AG04449 (cell line): ENCODE measurements around the gene TANC1.

Source experiments
- CTCF ChIA-PET: fragments of 350-600 bp; formaldehyde crosslinking; extraction: SDS; loops from one replicate; lab custom pipeline; 2021; ENCODE audit warnings: antibody characterized with exemption; lab: Yijun Ruan, JAX
- POLR2A ChIA-PET: fragments of 400-600, 350-600 bp; formaldehyde crosslinking; extraction: SDS; loops from one replicate; lab custom pipeline; 2020; ENCODE audit warnings: antibody characterized with exemption, inconsistent platforms; lab: Yijun Ruan, JAX
- DNase-seq: peaks from one replicate; pipeline ENCODE4 v3.0.0-alpha.2; 2010; ENCODE audit warnings: low read depth, low spot score
- H3K4me3 ChIP-seq: 2 replicates; pipeline ENCODE4 v1.5.1; 2011; ENCODE audit warnings: low read depth, mild to moderate bottlenecking, control low read depth, low read length
- TF ChIP-seq, protein P1 (sequence below): IDR thresholded peaks from one replicate; pipeline ENCODE4 v1.5.1; 2011; ENCODE audit warnings: mild to moderate bottlenecking, moderate library complexity, low read length, control low read depth, inconsistent platforms; ENCODE audit not compliant: insufficient read depth; ENCODE audit errors: missing control alignments

Gene TANC1

DNA sequence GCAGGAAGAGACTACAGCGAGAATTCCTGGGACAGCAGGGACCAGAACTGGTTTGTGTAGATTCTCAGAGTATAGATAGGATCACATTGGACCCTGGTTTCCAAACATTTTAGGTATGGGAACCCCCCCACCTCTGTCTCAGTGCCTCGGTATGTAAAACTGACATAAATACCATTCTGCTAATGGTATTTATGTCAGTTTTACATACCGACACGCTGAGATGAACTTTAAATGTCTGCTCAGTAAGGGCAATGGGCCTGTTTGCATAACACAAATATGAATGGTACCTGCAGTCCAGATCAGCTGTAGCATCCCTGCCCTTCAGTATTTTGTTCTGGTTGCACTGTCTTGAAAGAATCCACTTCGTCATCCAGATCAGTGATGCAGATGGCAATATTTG lies 244.9 kb downstream of the TANC1 start:
- POLR2A ChIA-PET, result no interaction called here
- TF ChIP-seq, protein P1, sequence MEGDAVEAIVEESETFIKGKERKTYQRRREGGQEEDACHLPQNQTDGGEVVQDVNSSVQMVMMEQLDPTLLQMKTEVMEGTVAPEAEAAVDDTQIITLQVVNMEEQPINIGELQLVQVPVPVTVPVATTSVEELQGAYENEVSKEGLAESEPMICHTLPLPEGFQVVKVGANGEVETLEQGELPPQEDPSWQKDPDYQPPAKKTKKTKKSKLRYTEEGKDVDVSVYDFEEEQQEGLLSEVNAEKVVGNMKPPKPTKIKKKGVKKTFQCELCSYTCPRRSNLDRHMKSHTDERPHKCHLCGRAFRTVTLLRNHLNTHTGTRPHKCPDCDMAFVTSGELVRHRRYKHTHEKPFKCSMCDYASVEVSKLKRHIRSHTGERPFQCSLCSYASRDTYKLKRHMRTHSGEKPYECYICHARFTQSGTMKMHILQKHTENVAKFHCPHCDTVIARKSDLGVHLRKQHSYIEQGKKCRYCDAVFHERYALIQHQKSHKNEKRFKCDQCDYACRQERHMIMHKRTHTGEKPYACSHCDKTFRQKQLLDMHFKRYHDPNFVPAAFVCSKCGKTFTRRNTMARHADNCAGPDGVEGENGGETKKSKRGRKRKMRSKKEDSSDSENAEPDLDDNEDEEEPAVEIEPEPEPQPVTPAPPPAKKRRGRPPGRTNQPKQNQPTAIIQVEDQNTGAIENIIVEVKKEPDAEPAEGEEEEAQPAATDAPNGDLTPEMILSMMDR, result no peak
- CTCF ChIA-PET, result no interaction called here
- H3K4me3 ChIP-seq, result no peak overlapping the region
- DNase-seq, result no peak

DNA sequence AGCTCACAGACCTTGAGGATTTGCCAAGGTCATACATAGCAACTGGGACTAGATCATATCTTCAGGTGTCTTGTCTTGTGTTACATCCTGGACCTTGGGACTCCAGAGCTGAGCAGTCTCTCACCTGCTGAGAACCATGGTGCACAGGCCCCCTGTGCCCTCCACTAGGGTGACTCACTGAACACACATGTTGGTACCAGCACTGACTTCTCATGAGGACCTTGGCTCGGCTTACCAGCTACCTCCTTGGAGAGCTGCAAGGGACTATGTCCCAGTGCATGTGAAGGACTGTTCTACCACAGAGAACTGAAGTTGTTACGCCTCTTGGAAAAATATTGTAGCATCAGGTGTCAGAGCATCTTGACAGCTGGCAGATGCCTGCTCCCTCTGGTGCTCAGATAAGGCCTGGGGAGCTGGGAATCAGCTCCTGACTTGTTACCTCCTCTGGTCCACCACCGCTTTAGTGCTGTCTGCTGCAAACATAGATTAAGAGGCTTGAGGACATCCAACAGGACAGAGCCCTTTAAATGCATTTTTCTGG lies 246.0 kb downstream of the TANC1 start:
- CTCF ChIA-PET, result interaction anchor here (0.6 kb wide), 1 partner anchor 528 kb away, joined by 3 read pairs; no protein-coding TSS in a partner anchor
- DNase-seq, result no peak
- H3K4me3 ChIP-seq, result no peak overlapping the region
- POLR2A ChIA-PET, result no interaction called here
- TF ChIP-seq, protein P1, result no peak

DNA sequence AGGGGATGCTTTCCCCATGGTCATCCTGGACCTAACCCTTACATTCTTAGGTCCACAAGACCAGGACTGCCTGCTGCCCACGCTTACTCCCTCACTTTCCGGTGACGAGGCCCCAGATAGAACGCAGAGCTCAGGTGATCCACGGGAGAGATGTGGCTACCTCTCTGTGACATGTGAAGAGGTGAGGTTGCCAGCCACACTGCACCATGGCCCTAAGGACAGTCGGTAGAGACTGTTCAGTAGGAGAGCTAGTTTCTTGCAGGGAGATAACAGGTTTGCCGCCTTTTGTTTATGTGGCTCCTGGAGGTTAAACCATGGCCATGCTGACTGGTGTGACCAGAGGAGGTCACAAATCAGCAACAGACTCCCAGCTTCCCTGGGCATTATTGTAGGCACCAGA lies 246.7 kb downstream of the TANC1 start:
- no peak for DNase-seq
- POLR2A ChIA-PET, result no interaction called here
- CTCF ChIA-PET, result no interaction called here
- TF ChIP-seq, protein P1, result no peak
- no peak overlapping the region for H3K4me3 ChIP-seq

DNA sequence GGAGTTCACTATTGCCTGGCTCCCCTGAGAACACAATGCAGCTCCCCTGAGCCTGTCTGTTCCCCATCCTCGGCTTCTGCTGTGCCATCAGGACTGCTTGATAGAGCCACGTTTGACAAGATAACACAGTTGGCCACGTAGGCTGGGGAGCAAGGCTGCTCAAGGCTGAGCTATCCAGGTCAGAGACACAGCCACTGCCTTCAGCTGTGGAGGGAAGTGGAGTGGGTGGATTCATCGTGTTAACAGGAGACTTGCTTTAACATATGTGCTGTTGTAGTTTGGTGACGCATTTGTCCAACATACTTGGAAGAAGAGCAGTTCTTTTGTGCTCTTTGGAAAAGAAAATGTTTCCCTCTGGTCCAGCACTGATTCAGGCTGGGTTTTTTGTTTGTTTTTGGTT lies 249.2 kb downstream of the TANC1 start:
- POLR2A ChIA-PET, result interaction anchor here (0.9 kb wide), 1 partner anchor 10 kb away, joined by 3 read pairs; no protein-coding TSS in a partner anchor
- no peak for DNase-seq
- H3K4me3 ChIP-seq, result no peak overlapping the region
- TF ChIP-seq, protein P1, result no peak
- CTCF ChIA-PET, result interaction anchor here (1.4 kb wide), 2 partner anchors 10 to 99 kb away, joined by 5 read pairs; no protein-coding TSS in a partner anchor

DNA sequence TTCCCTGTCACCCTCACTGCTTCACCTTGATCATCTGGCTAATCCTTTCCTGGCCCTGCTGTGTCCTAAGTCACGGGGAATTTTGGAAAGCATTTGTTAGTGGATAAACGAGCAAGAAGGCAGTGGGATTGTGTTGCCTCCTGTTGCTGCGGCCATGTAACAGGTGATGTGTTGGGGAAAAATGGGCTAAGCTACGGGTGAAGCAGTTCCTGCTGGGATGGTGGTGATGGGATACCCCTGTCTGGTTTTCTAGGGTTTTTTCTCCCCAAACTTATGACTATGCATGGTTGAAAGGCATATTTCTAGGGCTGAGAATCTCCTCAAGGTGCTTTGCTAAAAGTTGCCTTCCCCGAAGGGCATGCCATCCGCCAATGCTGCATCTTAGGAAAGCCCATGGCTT lies 249.9 kb downstream of the TANC1 start:
- TF ChIP-seq, protein P1, result no peak
- ChIA-PET POLR2A (no interaction called here), CTCF (interaction anchor here (1.4 kb wide), 1 partner anchor 9 kb away, joined by 5 read pairs; no protein-coding TSS in a partner anchor)
- DNase-seq, result no peak
- H3K4me3 ChIP-seq, result no peak overlapping the region

DNA sequence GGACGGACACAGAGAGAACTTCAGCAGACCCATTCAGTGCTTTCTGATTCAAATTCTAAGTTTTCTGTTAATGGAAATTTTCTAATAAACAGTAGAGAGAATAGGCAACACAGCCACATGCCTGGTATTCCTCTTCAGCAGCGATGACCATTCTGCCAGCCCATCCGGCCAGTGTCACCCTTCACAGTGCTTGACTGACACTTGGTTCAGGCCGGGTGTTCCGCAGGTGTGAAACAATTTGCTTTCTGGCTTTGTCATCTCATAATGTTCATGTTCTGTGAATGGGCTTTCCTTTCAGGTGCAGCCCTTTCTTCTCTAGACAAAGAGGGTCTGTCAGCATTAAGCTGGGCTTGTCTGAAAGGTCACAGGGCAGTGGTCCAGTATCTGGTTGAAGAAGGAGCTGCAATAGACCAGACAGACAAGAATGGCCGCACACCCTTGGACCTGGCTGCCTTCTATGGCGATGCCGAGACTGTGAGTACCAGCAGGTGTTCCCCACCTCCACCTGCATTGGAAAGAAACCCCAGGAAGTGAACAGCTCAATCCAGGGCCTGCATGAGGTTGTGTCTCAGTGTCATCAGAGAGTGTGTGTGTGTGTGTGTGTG lies 251.1 kb downstream of the TANC1 start:
- DNase-seq, result no peak
- no peak overlapping the region for H3K4me3 ChIP-seq
- POLR2A ChIA-PET, result no interaction called here
- CTCF ChIA-PET, result interaction anchor here (1.2 kb wide), 1 partner anchor 8 kb away, joined by 3 read pairs; no protein-coding TSS in a partner anchor
- TF ChIP-seq, protein P1, result no peak
